ENCODE results near the gene TSPAN33.

The TSPAN33 gene

GRCh38 chr7:129203050-129203741, 58.7 kb downstream of the TSPAN33 start:
- H3K9me3 ChIP-seq (ENCODE audit: control insufficient read depth, low read length) = no peaks in the 10 kb centered on the region
- no peak overlapping the region for H3K14ac ChIP-seq (ENCODE audit: low read length in 2 of 2)
- no peak overlapping the region for H3K27ac ChIP-seq (ENCODE audit: low read length, poor library complexity, severe bottlenecking)
- H3K4me1 ChIP-seq (ENCODE audit: control insufficient read depth, insufficient read depth, low read depth, low read length) = peaks cover 2% of the 10 kb centered on the region
- H3K4me3 ChIP-seq (ENCODE audit: insufficient read depth in 1 of 2, low read depth in 1 of 2, low read length in 2 of 2) = no peak overlapping the region
- no peak overlapping the region for H2BK120ac ChIP-seq (ENCODE audit: low read depth, low read length)
- H2BK15ac ChIP-seq (ENCODE audit: low read depth, poor library complexity, severe bottlenecking) = no peak overlapping the region
- H2BK12ac ChIP-seq (ENCODE audit: low read length in 2 of 2) = no peak overlapping the region
- no peak overlapping the region for H3K4ac ChIP-seq (ENCODE audit: low read depth in 1 of 2, low read length in 2 of 2)
- DNase-seq = no peak
- H4K8ac ChIP-seq (ENCODE audit: low read length) = no peak overlapping the region
- H3K27me3 ChIP-seq (ENCODE audit: control insufficient read depth in 1 of 2, insufficient read depth in 1 of 2, low read length in 2 of 2) = no peaks in the 10 kb centered on the region
- H3K4me2 ChIP-seq (ENCODE audit: low read length, poor library complexity, severe bottlenecking) = no peak overlapping the region
- peaks cover 18% of the 10 kb centered on the region for H3K79me1 ChIP-seq (replicated peaks; ENCODE audit: low read length, poor library complexity, severe bottlenecking)
- H3K23ac ChIP-seq (ENCODE audit: low read length in 2 of 2) = no peak overlapping the region
- H3K36me3 ChIP-seq (ENCODE audit: control insufficient read depth in 1 of 2, insufficient read depth in 2 of 2, low read depth in 1 of 2, low read length in 2 of 2) = peaks cover 0 to 36% of the 10 kb centered on the region in 2 experiments
- H3K9ac ChIP-seq (ENCODE audit: low read length) = no peak overlapping the region
- no peak overlapping the region for H2BK5ac ChIP-seq (ENCODE audit: low read depth, low read length, poor library complexity, severe bottlenecking)
- no peak overlapping the region for H3K18ac ChIP-seq (ENCODE audit: low read depth in 1 of 2, low read length in 2 of 2)
- H2AFZ ChIP-seq (ENCODE audit: low read depth, low read length) = no peak overlapping the region
- no peak overlapping the region for H4K91ac ChIP-seq (ENCODE audit: low read length)
- no peak overlapping the region for H2AK5ac ChIP-seq (ENCODE audit: low read length, severe bottlenecking)
- 90% methylated on average over 14 of the region's 14 CpGs for WGBS

GRCh38 chr7:129205126-129205818, 60.8 kb downstream of the TSPAN33 start:
- Histone ChIP-seq H3K4me2 (ENCODE audit: low read length, poor library complexity, severe bottlenecking) (no peak overlapping the region), H3K36me3 (ENCODE audit: control insufficient read depth in 1 of 2, insufficient read depth in 2 of 2, low read depth in 1 of 2, low read length in 2 of 2) (peaks cover 0 to 55% of the 10 kb centered on the region in 2 experiments), H4K91ac (ENCODE audit: low read length) (no peak overlapping the region), H3K27me3 (ENCODE audit: control insufficient read depth in 1 of 2, insufficient read depth in 1 of 2, low read length in 2 of 2) (peaks cover 0 to 13% of the 10 kb centered on the region in 2 experiments), H3K4me1 (ENCODE audit: control insufficient read depth, insufficient read depth, low read depth, low read length) (peaks cover 2% of the 10 kb centered on the region), H3K27ac (ENCODE audit: low read length, poor library complexity, severe bottlenecking) (no peak overlapping the region), H3K14ac (ENCODE audit: low read length in 2 of 2) (no peak overlapping the region), H2BK15ac (ENCODE audit: low read depth, poor library complexity, severe bottlenecking) (no peak overlapping the region), H3K4ac (ENCODE audit: low read depth in 1 of 2, low read length in 2 of 2) (no peak overlapping the region), H3K79me1 (replicated peaks; ENCODE audit: low read length, poor library complexity, severe bottlenecking) (peaks cover 14% of the 10 kb centered on the region), H3K18ac (ENCODE audit: low read depth in 1 of 2, low read length in 2 of 2) (no peak overlapping the region), H2BK5ac (ENCODE audit: low read depth, low read length, poor library complexity, severe bottlenecking) (no peak overlapping the region), H3K4me3 (ENCODE audit: insufficient read depth in 1 of 2, low read depth in 1 of 2, low read length in 2 of 2) (no peak overlapping the region), H3K9me3 (ENCODE audit: control insufficient read depth, low read length) (no peaks in the 10 kb centered on the region), H3K23ac (ENCODE audit: low read length in 2 of 2) (no peak overlapping the region), H4K8ac (ENCODE audit: low read length) (no peak overlapping the region), H2BK12ac (ENCODE audit: low read length in 2 of 2) (no peak overlapping the region), H2AK5ac (ENCODE audit: low read length, severe bottlenecking) (no peak overlapping the region), H3K9ac (ENCODE audit: low read length) (no peak overlapping the region), H2BK120ac (ENCODE audit: low read depth, low read length) (no peak overlapping the region), H2AFZ (ENCODE audit: low read depth, low read length) (no peak overlapping the region)
- 92% methylated on average over 29 of the region's 29 CpGs for WGBS
- DNase-seq = no peak

DNA sequence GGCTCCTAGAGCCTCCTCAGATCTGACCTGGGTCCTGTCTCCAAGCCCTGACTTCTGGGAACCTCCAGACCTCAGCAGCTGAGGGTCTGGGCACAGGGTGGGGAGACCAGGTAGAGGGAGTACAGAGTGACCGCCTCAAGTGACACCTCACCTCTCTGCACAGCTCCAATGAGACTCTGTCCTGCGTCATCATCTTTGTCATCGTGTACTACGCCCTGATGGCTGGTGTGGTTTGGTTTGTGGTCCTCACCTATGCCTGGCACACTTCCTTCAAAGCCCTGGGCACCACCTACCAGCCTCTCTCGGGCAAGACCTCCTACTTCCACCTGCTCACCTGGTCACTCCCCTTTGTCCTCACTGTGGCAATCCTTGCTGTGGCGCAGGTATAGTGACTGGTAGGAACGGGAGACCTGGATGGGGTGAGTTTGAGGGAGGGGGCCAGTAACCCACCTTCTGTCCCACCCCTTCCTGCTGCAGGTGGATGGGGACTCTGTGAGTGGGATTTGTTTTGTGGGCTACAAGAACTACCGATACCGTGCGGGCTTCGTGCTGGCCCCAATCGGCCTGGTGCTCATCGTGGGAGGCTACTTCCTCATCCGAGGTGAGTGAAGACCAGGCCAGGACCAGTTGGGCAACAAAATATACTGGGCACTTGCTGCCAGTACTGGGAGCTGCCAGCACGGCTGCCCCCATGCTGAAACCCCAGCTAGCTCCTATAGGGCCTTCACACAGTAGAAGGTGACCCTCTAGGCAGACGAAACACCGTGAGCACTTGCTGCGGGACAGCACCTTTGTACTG, 61.7 kb downstream of the TSPAN33 start:
- H4K91ac ChIP-seq (ENCODE audit: low read length) = no peak overlapping the region

DNA sequence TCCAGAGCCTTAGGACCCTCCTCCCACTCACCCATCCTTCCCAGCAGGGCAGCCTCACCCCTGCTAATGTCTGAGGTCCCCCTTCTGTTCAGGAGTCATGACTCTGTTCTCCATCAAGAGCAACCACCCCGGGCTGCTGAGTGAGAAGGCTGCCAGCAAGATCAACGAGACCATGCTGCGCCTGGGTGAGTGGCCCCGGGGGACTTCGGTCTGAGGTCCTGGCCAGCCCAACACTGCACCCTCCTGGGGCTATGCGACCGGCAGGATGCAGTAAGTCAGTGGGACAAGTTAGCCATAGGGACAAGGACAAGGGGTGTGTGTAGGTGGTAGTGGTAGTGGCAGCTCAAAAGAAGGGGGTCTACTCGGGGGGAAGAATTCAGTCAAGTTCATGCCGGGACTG, 64.2 kb downstream of the TSPAN33 start:
- Histone ChIP-seq H3K9me3 (ENCODE audit: control insufficient read depth, low read length) (no peaks in the 10 kb centered on the region), H2AK5ac (ENCODE audit: low read length, severe bottlenecking) (no peak overlapping the region), H4K91ac (ENCODE audit: low read length) (no peak overlapping the region), H3K27ac (ENCODE audit: low read length, poor library complexity, severe bottlenecking) (no peak overlapping the region), H2BK15ac (ENCODE audit: low read depth, poor library complexity, severe bottlenecking) (no peak overlapping the region), H2BK5ac (ENCODE audit: low read depth, low read length, poor library complexity, severe bottlenecking) (no peak overlapping the region), H3K4ac (ENCODE audit: low read depth in 1 of 2, low read length in 2 of 2) (no peak overlapping the region), H3K23ac (ENCODE audit: low read length in 2 of 2) (no peak overlapping the region), H3K4me3 (ENCODE audit: insufficient read depth in 1 of 2, low read depth in 1 of 2, low read length in 2 of 2) (no peak overlapping the region), H2BK12ac (ENCODE audit: low read length in 2 of 2) (no peak overlapping the region), H3K14ac (ENCODE audit: low read length in 2 of 2) (no peak overlapping the region), H3K18ac (ENCODE audit: low read depth in 1 of 2, low read length in 2 of 2) (no peak overlapping the region), H4K8ac (ENCODE audit: low read length) (no peak overlapping the region), H2BK120ac (ENCODE audit: low read depth, low read length) (no peak overlapping the region), H3K79me1 (replicated peaks; ENCODE audit: low read length, poor library complexity, severe bottlenecking) (peaks cover under 1% of the 10 kb centered on the region), H3K9ac (ENCODE audit: low read length) (no peak overlapping the region), H2AFZ (ENCODE audit: low read depth, low read length) (no peak overlapping the region), H3K4me2 (ENCODE audit: low read length, poor library complexity, severe bottlenecking) (no peak overlapping the region), H3K4me1 (ENCODE audit: control insufficient read depth, insufficient read depth, low read depth, low read length) (peaks cover 2% of the 10 kb centered on the region), H3K27me3 (ENCODE audit: control insufficient read depth in 1 of 2, insufficient read depth in 1 of 2, low read length in 2 of 2) (peaks cover 0 to 23% of the 10 kb centered on the region in 2 experiments), H3K36me3 (ENCODE audit: control insufficient read depth in 1 of 2, insufficient read depth in 2 of 2, low read depth in 1 of 2, low read length in 2 of 2) (peaks cover 0 to 75% of the 10 kb centered on the region in 2 experiments)
- WGBS = 89% methylated on average over 9 of the region's 9 CpGs
- DNase-seq = no peak

More for the DNA sequence above, 61.7 kb downstream of the TSPAN33 start:
- Histone ChIP-seq H3K4me2 (ENCODE audit: low read length, poor library complexity, severe bottlenecking) (no peak overlapping the region), H2BK12ac (ENCODE audit: low read length in 2 of 2) (no peak overlapping the region), H3K9me3 (ENCODE audit: control insufficient read depth, low read length) (no peaks in the 10 kb centered on the region), H2BK15ac (ENCODE audit: low read depth, poor library complexity, severe bottlenecking) (no peak overlapping the region), H2AFZ (ENCODE audit: low read depth, low read length) (no peak overlapping the region), H3K4me3 (ENCODE audit: insufficient read depth in 1 of 2, low read depth in 1 of 2, low read length in 2 of 2) (no peak overlapping the region), H3K4ac (ENCODE audit: low read depth in 1 of 2, low read length in 2 of 2) (no peak overlapping the region), H3K27ac (ENCODE audit: low read length, poor library complexity, severe bottlenecking) (no peak overlapping the region), H3K79me1 (replicated peaks; ENCODE audit: low read length, poor library complexity, severe bottlenecking) (peaks cover 14% of the 10 kb centered on the region), H2AK5ac (ENCODE audit: low read length, severe bottlenecking) (no peak overlapping the region), H4K8ac (ENCODE audit: low read length) (no peak overlapping the region), H3K27me3 (ENCODE audit: control insufficient read depth in 1 of 2, insufficient read depth in 1 of 2, low read length in 2 of 2) (peaks cover 0 to 19% of the 10 kb centered on the region in 2 experiments), H2BK120ac (ENCODE audit: low read depth, low read length) (no peak overlapping the region), H3K23ac (ENCODE audit: low read length in 2 of 2) (no peak overlapping the region), H3K4me1 (ENCODE audit: control insufficient read depth, insufficient read depth, low read depth, low read length) (peaks cover 2% of the 10 kb centered on the region), H3K14ac (ENCODE audit: low read length in 2 of 2) (no peak overlapping the region), H2BK5ac (ENCODE audit: low read depth, low read length, poor library complexity, severe bottlenecking) (no peak overlapping the region), H3K9ac (ENCODE audit: low read length) (no peak overlapping the region), H3K18ac (ENCODE audit: low read depth in 1 of 2, low read length in 2 of 2) (no peak overlapping the region), H3K36me3 (ENCODE audit: control insufficient read depth in 1 of 2, insufficient read depth in 2 of 2, low read depth in 1 of 2, low read length in 2 of 2) (peaks cover 0 to 64% of the 10 kb centered on the region in 2 experiments)
- WGBS = 97% methylated on average over 15 of the region's 18 CpGs
- no peak for DNase-seq

All from mesenchymal stem cell (in vitro differentiated cells and primary cell).